ENCODE measurements around the gene DUSP28.

The DUSP28 gene

DNA sequence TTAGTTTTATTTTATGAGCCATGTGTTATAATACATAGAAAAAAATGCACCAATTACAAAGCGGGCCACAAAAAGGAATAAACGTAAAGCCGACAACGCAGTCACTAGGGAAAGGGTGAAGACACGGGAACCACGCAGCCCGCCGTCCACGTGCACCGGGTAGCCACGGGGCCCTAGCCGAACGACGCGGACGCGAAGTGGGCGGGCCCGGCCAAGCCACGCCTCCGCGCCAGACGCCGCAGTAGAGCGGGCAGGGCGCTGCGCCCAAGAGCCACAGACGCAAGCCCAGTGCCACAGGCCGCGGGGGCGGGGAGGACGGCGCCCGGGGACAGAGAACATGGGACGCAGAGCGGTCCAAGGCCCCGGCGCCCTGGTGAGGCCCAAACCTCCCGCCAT, at the start of gene DUSP28:
DUSP28 (plus strand) TSS at position 274 of the 396 bp plus-strand sequence. CDS start 328 bp downstream, outside the sequence.
- TF ChIP-seq ZBTB7A (IDR thresholded peaks at IDR 0.05; ENCODE audit: low read depth) = no peak
- TF ChIP-seq EP300 (IDR thresholded peaks at IDR 0.05; ENCODE audit: borderline replicate concordance) = peak; percentile 35; the same call in 1 of the 2 replicates
- TF ChIP-seq, protein P1, sequence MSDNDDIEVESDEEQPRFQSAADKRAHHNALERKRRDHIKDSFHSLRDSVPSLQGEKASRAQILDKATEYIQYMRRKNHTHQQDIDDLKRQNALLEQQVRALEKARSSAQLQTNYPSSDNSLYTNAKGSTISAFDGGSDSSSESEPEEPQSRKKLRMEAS (IDR thresholded peaks at IDR 0.05) = peak; percentile 100
- TF ChIP-seq YY1 (IDR thresholded peaks at IDR 0.05; ENCODE audit: low read depth) = 0 out of 2 replicates have a peak, but pooled peaks have one; percentile 23
- no peak for TF ChIP-seq FOXM1 (IDR thresholded peaks at IDR 0.05; ENCODE audit: borderline replicate concordance, low read depth)
- TF ChIP-seq EGR1 (IDR thresholded peaks at IDR 0.05) = peak; percentile 86
- peak; percentile 31; the same call in 1 of the 2 replicates for TF ChIP-seq TEAD4 (IDR thresholded peaks at IDR 0.05)
- TF ChIP-seq RAD21 (IDR thresholded peaks at IDR 0.05; ENCODE audit: low read depth) = no peak
- TF ChIP-seq CEBPB (IDR thresholded peaks at IDR 0.05) = no peak
- TF ChIP-seq NFIC (IDR thresholded peaks at IDR 0.05) = 0 out of 2 replicates have a peak, but pooled peaks have one; percentile 5
- TF ChIP-seq CREB1 (IDR thresholded peaks at IDR 0.05; ENCODE audit: low read depth) = no peak
- no peak for TF ChIP-seq TCF12 (IDR thresholded peaks at IDR 0.05; ENCODE audit: low read depth)
- TF ChIP-seq, protein P2, sequence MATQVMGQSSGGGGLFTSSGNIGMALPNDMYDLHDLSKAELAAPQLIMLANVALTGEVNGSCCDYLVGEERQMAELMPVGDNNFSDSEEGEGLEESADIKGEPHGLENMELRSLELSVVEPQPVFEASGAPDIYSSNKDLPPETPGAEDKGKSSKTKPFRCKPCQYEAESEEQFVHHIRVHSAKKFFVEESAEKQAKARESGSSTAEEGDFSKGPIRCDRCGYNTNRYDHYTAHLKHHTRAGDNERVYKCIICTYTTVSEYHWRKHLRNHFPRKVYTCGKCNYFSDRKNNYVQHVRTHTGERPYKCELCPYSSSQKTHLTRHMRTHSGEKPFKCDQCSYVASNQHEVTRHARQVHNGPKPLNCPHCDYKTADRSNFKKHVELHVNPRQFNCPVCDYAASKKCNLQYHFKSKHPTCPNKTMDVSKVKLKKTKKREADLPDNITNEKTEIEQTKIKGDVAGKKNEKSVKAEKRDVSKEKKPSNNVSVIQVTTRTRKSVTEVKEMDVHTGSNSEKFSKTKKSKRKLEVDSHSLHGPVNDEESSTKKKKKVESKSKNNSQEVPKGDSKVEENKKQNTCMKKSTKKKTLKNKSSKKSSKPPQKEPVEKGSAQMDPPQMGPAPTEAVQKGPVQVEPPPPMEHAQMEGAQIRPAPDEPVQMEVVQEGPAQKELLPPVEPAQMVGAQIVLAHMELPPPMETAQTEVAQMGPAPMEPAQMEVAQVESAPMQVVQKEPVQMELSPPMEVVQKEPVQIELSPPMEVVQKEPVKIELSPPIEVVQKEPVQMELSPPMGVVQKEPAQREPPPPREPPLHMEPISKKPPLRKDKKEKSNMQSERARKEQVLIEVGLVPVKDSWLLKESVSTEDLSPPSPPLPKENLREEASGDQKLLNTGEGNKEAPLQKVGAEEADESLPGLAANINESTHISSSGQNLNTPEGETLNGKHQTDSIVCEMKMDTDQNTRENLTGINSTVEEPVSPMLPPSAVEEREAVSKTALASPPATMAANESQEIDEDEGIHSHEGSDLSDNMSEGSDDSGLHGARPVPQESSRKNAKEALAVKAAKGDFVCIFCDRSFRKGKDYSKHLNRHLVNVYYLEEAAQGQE (IDR thresholded peaks at IDR 0.05; ENCODE audit: low read depth) = no peak
- peak; percentile 74 for TF ChIP-seq USF1 (IDR thresholded peaks at IDR 0.05)
- TF ChIP-seq TAF1 (IDR thresholded peaks at IDR 0.05; ENCODE audit: low read depth) = peak; percentile 68; the same call in 1 of the 2 replicates

GRCh38 chr2:240510513-240511210, 49.5 kb upstream of the DUSP28 start:
- no peak for TF ChIP-seq TCF12 (IDR thresholded peaks at IDR 0.05; ENCODE audit: low read depth)
- TF ChIP-seq NFIC (IDR thresholded peaks at IDR 0.05) = no peak
- TF ChIP-seq EGR1 (IDR thresholded peaks at IDR 0.05) = no peak
- TF ChIP-seq YY1 (IDR thresholded peaks at IDR 0.05; ENCODE audit: low read depth) = no peak
- no peak for TF ChIP-seq CEBPB (IDR thresholded peaks at IDR 0.05)
- no peak for TF ChIP-seq FOXM1 (IDR thresholded peaks at IDR 0.05; ENCODE audit: borderline replicate concordance, low read depth)
- no peak for TF ChIP-seq RAD21 (IDR thresholded peaks at IDR 0.05; ENCODE audit: low read depth)
- TF ChIP-seq USF1 (IDR thresholded peaks at IDR 0.05) = no peak
- TF ChIP-seq, protein P1 (IDR thresholded peaks at IDR 0.05) = no peak
- TF ChIP-seq CREB1 (IDR thresholded peaks at IDR 0.05; ENCODE audit: low read depth) = no peak
- TF ChIP-seq, protein P2 (IDR thresholded peaks at IDR 0.05; ENCODE audit: low read depth) = no peak
- no peak for TF ChIP-seq EP300 (IDR thresholded peaks at IDR 0.05; ENCODE audit: borderline replicate concordance)
- no peak for TF ChIP-seq TEAD4 (IDR thresholded peaks at IDR 0.05)
- no peak for TF ChIP-seq ZBTB7A (IDR thresholded peaks at IDR 0.05; ENCODE audit: low read depth)
- no peak for TF ChIP-seq TAF1 (IDR thresholded peaks at IDR 0.05; ENCODE audit: low read depth)

DNA sequence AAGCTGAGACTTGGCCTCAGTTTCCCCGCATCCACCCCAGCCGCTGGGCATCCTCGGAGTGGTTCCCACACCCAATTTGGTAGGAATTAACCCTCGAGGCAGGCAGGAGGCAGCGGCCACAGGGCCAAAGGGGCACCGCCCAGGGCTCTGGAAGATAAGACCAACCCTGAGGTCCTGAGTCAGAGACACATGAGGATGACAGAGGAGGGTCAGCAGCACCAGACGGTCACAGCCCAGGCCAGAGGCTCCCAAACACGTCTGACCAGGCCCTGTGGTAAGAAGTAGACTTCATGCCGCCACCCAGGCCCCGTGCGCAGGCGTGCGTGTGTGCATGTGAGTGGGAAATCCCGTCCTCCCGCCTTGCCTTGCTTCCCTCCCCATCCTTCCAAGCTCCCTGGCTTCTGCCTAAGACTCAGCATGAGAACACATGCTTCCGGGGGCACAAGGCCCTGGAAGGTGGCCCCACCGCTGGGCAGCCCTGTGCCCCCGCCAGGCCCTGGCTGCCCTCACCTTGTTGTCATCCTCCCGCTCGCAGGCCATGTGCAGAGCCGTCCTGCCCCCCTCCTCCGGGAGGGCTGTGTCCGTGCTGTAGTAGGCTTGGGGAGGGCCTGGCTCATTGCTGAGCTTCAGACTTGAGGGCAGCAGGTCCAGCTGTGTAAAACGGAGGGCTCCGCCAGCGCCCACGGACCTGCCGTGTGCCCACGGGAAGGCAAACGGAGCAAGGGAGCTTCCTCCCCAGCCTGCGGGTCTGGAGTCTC, 48.6 kb upstream of the DUSP28 start:
- TF ChIP-seq EP300 (IDR thresholded peaks at IDR 0.05; ENCODE audit: borderline replicate concordance) = no peak
- no peak for TF ChIP-seq USF1 (IDR thresholded peaks at IDR 0.05)
- TF ChIP-seq TEAD4 (IDR thresholded peaks at IDR 0.05) = no peak
- no peak for TF ChIP-seq RAD21 (IDR thresholded peaks at IDR 0.05; ENCODE audit: low read depth)
- TF ChIP-seq, protein P2 (IDR thresholded peaks at IDR 0.05; ENCODE audit: low read depth) = no peak
- TF ChIP-seq ZBTB7A (IDR thresholded peaks at IDR 0.05; ENCODE audit: low read depth) = no peak
- no peak for TF ChIP-seq EGR1 (IDR thresholded peaks at IDR 0.05)
- TF ChIP-seq TCF12 (IDR thresholded peaks at IDR 0.05; ENCODE audit: low read depth) = no peak
- TF ChIP-seq, protein P1 (IDR thresholded peaks at IDR 0.05) = no peak
